Measurements from ENCODE around the gene OVCH2. TPM values are rescaled to one million over a fixed set of nuclear protein-coding genes. Genes with fewer than 3 reads are reported as not detected.
"Not testable (repeated sequence)": the region's sequence is repeated elsewhere in the genome, so short reads cannot be mapped to it uniquely, and the experiment has no call there.

The OVCH2 gene, protein sequence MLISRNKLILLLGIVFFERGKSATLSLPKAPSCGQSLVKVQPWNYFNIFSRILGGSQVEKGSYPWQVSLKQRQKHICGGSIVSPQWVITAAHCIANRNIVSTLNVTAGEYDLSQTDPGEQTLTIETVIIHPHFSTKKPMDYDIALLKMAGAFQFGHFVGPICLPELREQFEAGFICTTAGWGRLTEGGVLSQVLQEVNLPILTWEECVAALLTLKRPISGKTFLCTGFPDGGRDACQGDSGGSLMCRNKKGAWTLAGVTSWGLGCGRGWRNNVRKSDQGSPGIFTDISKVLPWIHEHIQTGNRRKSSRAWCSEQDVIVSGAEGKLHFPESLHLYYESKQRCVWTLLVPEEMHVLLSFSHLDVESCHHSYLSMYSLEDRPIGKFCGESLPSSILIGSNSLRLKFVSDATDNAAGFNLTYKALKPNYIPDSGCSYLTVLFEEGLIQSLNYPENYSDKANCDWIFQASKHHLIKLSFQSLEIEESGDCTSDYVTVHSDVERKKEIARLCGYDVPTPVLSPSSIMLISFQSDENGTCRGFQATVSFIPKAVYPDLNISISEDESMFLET
- not detected in 2 replicates for total RNA-seq (2014; rRNA removed; shearing (Covaris generic); ENCODE audit: low replicate concordance)

DNA sequence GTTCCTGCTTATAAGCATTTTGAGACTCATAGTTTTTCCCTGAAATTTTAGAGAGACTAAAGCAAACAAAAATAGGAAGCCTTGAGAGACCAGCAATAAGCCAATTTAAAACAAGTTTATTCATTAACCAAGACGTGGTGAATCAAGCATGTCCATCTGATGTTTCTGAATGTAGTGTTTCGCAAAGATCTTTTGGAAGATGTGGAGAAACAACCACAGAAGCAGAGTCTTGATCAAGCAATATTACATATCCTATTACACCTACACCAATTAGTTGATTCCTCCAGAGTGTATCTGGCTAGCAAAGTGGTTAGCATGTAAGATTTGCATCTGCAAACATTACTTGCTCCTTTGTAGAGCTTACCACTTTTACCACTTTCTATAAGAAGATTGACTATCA is at the start of gene OVCH2:
Gene OVCH2 (minus strand): TSS at position 101 of the 400 bp plus-strand sequence. CDS start 83 bp downstream, at position 18.
- in situ Hi-C loops (cut with HindIII; ENCODE audit: low pct_unique_long_range_greater_than_20kb, low sequenced_read_pairs) = no loop called here
- no peak for DNase-seq (ENCODE audit: low read depth)

GRCh38 chr11:7749456-7749855 is 43.2 kb upstream of the OVCH2 start:
- in situ Hi-C loops (cut with HindIII; ENCODE audit: low pct_unique_long_range_greater_than_20kb, low sequenced_read_pairs) = no loop called here
- DNase-seq (ENCODE audit: low read depth) = no peak

DNA sequence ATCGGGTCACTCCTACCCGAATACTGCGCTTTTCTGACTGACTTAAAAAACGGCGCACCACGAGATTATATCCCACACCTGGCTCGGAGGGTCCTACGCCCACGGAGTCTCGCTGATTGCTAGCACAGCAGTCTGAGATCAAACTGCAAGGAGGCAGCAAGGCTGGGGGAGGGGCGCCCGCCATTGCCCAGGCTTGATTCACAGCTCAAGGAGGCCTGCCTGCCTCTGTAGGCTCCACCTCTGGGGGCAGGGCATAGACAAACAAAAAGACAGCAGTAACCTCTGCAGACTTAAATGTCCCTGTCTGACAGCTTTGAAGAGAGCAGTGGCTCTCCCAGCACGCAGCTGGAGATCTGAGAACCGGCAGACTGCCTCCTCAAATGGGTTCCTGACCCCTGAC is 28.5 kb upstream of the OVCH2 start:
- in situ Hi-C loops (cut with HindIII; ENCODE audit: low pct_unique_long_range_greater_than_20kb, low sequenced_read_pairs) = not testable (repeated sequence)

GRCh38 chr11:7714786-7715185 is 8.5 kb upstream of the OVCH2 start:
- DNase-seq (ENCODE audit: low read depth) = no peak
- in situ Hi-C loops (cut with HindIII; ENCODE audit: low pct_unique_long_range_greater_than_20kb, low sequenced_read_pairs) = no loop called here

More for the DNA sequence above, 28.5 kb upstream of the OVCH2 start:
- DNase-seq (ENCODE audit: low read depth) = not testable (repeated sequence)

- in situ Hi-C loops (cut with HindIII; ENCODE audit: low pct_unique_long_range_greater_than_20kb, low sequenced_read_pairs) = no loop called here
- no peak for DNase-seq (ENCODE audit: low read depth)
These were observed 2.5 kb downstream of the OVCH2 start for GRCh38 chr11:7703740-7704139.

GRCh38 chr11:7696424-7696823 is 9.9 kb downstream of the OVCH2 start:
- in situ Hi-C loops (cut with HindIII; ENCODE audit: low pct_unique_long_range_greater_than_20kb, low sequenced_read_pairs) = no loop called here
- no peak for DNase-seq (ENCODE audit: low read depth)

- in situ Hi-C loops (cut with HindIII; ENCODE audit: low pct_unique_long_range_greater_than_20kb, low sequenced_read_pairs) = no loop called here
- no peak for DNase-seq (ENCODE audit: low read depth)
These were observed 12.0 kb downstream of the OVCH2 start for GRCh38 chr11:7694235-7694634.

DNA sequence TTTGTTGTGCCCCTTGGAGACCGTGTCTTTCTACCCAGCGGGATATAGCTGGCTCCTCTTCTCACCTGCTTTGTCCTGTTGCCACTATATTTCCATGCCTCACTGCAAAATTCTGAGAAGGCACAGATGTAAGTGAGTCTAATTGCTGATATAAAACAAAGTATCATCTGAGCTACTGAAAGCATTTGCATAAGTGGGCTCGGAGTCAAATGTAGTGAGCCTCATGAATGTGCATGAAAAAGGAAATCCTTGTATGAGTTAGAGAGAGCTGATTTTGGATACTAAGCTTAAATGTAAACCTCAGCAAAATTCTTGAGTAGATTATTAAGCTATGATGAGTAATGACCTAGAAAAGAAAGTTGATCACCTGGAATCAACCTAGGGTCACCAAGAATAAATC is 13.9 kb downstream of the OVCH2 start:
- DNase-seq (ENCODE audit: low read depth) = no peak
- in situ Hi-C loops (cut with HindIII; ENCODE audit: low pct_unique_long_range_greater_than_20kb, low sequenced_read_pairs) = no loop called here

DNA sequence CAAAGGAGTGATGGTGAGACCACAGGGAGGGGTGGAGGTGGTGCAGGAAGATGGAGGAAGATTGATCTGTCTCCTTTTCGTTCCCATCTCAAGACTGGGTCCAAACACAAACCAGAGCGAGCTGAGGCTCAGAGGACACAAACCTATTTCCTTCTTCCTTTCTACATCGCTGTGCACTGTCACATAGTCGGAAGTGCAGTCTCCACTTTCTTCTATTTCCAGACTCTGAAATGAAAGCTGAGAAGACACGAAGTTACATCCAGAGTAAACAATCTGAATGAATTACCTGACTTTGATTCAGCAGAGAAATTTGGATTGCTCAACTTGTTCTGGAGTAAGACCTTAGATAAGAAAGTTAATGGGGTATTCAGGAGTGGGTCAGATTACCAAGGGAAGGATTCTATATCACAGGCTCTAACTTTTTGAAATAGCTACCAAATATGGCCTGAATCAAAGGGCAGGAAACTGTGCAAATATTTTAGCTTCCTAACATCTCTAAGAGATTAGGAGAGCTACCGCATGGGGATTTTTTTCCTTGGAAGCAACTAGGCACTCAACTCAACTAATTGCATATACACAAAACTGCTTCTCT is 14.4 kb downstream of the OVCH2 start:
- in situ Hi-C loops (cut with HindIII; ENCODE audit: low pct_unique_long_range_greater_than_20kb, low sequenced_read_pairs) = no loop called here
- DNase-seq (ENCODE audit: low read depth) = no peak

DNA sequence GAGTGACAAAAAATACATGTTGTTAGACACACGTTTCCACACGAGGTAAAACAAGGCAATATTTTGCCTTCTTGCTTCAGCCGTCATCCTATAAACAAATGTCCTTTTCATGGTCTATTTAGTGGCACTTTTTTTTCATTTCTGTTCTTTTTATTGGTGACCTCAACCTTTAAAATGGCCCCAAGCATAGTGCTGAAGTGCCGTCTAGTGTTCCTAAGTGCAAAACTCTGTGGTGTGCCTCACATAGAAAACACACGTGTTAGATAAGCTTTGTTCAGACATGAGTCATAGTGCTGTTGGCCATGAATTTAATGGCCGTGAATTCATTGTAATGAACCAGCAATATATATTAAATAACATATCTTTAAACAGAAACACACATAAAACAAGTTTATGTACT is 15.6 kb downstream of the OVCH2 start:
- DNase-seq (ENCODE audit: low read depth) = no peak
- in situ Hi-C loops (cut with HindIII; ENCODE audit: low pct_unique_long_range_greater_than_20kb, low sequenced_read_pairs) = no loop called here

- in situ Hi-C loops (cut with HindIII; ENCODE audit: low pct_unique_long_range_greater_than_20kb, low sequenced_read_pairs) = no loop called here
- DNase-seq (ENCODE audit: low read depth) = no peak
These were observed 17.0 kb downstream of the OVCH2 start for GRCh38 chr11:7689239-7689638.

DNA sequence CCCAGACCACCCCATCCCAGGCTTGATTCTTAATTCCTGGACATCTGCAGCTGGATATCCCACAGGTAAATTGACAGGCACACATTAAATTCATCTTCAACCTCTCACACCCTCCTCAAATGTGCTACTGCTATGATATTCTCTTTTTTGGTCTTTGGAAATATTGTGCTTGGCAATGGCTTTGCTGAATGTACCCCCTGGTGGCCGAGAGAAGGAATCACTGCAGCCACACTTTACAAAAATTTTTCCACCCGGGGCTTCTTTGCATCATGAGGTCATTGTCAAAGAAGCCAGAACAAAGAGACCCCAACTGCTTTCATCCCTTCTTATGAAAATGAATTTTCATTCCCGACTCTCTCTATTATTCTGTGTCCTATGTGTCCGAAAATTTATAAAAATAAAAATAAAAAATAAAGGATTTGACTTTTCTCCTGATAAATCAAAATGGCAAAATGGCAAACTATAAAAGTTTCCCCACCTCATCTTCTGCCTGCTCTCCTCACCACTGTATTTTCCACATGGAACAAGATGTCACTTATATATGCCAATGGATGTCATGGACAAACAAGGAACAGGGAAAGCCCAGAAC is 17.9 kb downstream of the OVCH2 start:
- in situ Hi-C loops (cut with HindIII; ENCODE audit: low pct_unique_long_range_greater_than_20kb, low sequenced_read_pairs) = no loop called here
- DNase-seq (ENCODE audit: low read depth) = peak; percentile 4

- in situ Hi-C loops (cut with HindIII; ENCODE audit: low pct_unique_long_range_greater_than_20kb, low sequenced_read_pairs) = no loop called here
- DNase-seq (ENCODE audit: low read depth) = no peak
These were observed 18.9 kb downstream of the OVCH2 start for GRCh38 chr11:7687386-7687785.

- in situ Hi-C loops (cut with HindIII; ENCODE audit: low pct_unique_long_range_greater_than_20kb, low sequenced_read_pairs) = no loop called here
- no peak for DNase-seq (ENCODE audit: low read depth)
These were observed 19.5 kb downstream of the OVCH2 start for GRCh38 chr11:7686761-7687160.

- in situ Hi-C loops (cut with HindIII; ENCODE audit: low pct_unique_long_range_greater_than_20kb, low sequenced_read_pairs) = no loop called here
These were observed 22.7 kb downstream of the OVCH2 start for GRCh38 chr11:7683571-7683970.

DNA sequence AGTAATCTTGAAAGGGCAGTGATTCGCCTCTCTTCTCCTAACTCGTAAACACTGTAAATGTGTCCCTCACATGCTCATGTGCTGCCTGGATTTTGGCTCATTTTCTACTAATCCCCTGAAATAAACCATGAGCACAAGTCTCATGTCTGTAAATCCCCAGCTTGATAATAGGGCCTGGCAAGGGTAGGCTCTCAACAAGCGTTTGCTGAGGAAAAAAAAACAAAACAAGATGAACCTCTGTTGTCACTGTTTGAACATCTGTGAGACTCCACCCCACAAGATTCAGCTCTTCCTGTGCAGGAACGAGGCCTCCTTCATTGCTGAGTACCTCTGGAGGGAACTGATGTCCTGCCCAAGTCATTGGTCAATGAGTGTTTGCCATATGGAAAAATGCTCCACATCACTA is 28.5 kb downstream of the OVCH2 start:
- in situ Hi-C loops (cut with HindIII; ENCODE audit: low pct_unique_long_range_greater_than_20kb, low sequenced_read_pairs) = no loop called here
- DNase-seq (ENCODE audit: low read depth) = no peak

More at GRCh38 chr11:7683571-7683970, 22.7 kb downstream of the OVCH2 start:
- DNase-seq (ENCODE audit: low read depth) = no peak

DNA sequence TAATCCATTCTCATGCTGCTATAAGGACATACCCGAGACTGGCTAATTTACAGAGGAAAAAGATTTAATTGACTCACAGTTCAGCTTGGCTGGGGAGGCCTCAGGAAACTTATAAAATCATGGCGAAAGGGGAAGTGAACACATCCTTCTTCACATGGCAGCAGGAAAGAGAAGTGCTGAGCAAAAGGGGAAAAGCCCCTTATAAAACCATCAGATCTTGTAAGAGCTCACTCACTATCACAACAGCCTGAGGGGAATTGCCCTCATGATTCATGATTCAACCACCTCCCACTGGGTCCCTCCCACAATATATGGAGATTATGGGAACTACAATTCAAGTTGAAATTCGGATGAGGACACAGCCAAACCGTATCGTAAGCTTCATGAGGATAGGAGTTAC is 29.2 kb downstream of the OVCH2 start:
- DNase-seq (ENCODE audit: low read depth) = peak; percentile 28
- in situ Hi-C loops (cut with HindIII; ENCODE audit: low pct_unique_long_range_greater_than_20kb, low sequenced_read_pairs) = no loop called here

DNA sequence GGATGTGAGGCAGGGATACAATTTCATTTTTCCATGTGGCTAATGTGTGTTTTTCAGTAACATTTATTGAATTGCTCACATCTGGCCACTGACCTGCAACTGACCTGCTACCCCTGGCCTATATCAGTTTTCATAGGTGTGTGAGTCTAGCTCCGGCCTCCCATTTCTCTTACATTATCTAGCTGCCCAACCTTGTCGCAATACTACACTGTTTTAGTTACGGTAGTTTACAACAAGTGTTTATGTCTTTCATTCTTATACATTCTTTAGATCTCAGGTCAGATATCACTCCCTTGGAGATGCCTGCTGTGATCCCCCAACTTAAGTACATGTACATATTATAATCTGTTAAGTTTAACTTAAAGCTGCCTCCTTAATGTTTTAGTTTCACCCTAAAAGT is 30.6 kb downstream of the OVCH2 start:
- in situ Hi-C loops (cut with HindIII; ENCODE audit: low pct_unique_long_range_greater_than_20kb, low sequenced_read_pairs) = no loop called here
- DNase-seq (ENCODE audit: low read depth) = no peak

Measured in Caki2 (cell line).